ENCODE results near the gene PAPPA2. TPM values are rescaled to one million over a fixed set of nuclear protein-coding genes. Genes with fewer than 3 reads are reported as not detected.
"Not testable (repeated sequence)": the region's sequence is repeated elsewhere in the genome, so short reads cannot be mapped to it uniquely, and the experiment has no call there.

The PAPPA2 gene
- total and polyA plus RNA-seq, 2 of the 8 experiments (the other 6 are each of a cell fraction or from before 2014, with no cell fraction given): 0.08 to 0.88 TPM

DNA sequence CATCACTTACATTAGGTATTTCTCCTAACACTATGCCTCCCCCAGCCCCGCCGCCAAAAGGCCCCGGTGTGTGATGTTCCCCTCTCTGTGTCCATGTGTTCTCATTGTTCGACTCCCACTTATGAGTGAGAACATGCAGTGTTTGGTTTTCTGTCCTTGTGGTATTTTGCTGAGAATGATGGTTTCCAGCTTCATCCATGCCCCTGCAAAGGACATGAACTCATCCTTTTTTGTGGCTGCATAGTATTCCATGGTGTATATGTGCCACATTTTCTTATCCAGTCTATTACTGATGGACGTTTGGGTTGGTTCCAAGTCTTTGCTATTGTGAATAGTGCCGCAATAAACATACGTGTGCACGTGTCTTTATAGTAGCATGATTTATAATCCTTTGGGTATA is 293.8 kb downstream of the PAPPA2 start:
- H4K91ac ChIP-seq (replicated peaks; ENCODE audit: insufficient read length, low read length); H2BK20ac ChIP-seq (ENCODE audit: low read length); H3K27ac ChIP-seq (ENCODE audit: low read depth, low read length); H2BK15ac ChIP-seq (ENCODE audit: low read length); H3K23me2 ChIP-seq (ENCODE audit: low read depth, low read length); DNase-seq (ENCODE audit: low read depth in 1 of 2, low spot score in 2 of 2); H3K79me2 ChIP-seq (ENCODE audit: control insufficient read depth in 1 of 2, insufficient read depth in 2 of 2, low read length in 2 of 2); H3K14ac ChIP-seq (ENCODE audit: insufficient read length); H3K4me3 ChIP-seq (ENCODE audit: extremely low read depth in 1 of 4, insufficient read depth in 2 of 4, low read depth in 3 of 4, low read length in 4 of 4); H2BK120ac ChIP-seq (replicated peaks; ENCODE audit: low read depth, low read length); H3K56ac ChIP-seq (replicated peaks; ENCODE audit: insufficient read length, low read depth, low read length); H4K20me1 ChIP-seq (replicated peaks in 1 of 2; ENCODE audit: control insufficient read depth in 1 of 2, insufficient read depth in 2 of 2, low read length in 2 of 2); H3K79me1 ChIP-seq (ENCODE audit: low read depth, low read length); H2AFZ ChIP-seq (ENCODE audit: low read length); H2BK12ac ChIP-seq (ENCODE audit: low read depth, low read length); H2BK5ac ChIP-seq (ENCODE audit: low read depth, low read length); H3K4ac ChIP-seq (replicated peaks; ENCODE audit: insufficient read length, low read depth, low read length); H4K8ac ChIP-seq (ENCODE audit: extremely low read depth, insufficient read depth, low read length); H4K5ac ChIP-seq (ENCODE audit: insufficient read length, low read depth, low read length); POLR2A ChIA-PET (ENCODE audit: partially characterized antibody); H3K9ac ChIP-seq (replicated peaks in 1 of 4; ENCODE audit: extremely low read depth in 1 of 4, low read depth in 3 of 4, low read length in 3 of 4); CTCF ChIA-PET (ENCODE audit: partially characterized antibody); H3K27me3 ChIP-seq (replicated peaks in 1 of 4; ENCODE audit: control insufficient read depth in 3 of 4, extremely low read depth in 1 of 4, insufficient read depth in 3 of 4, low read length in 3 of 4); H3K4me1 ChIP-seq (replicated peaks in 1 of 4; ENCODE audit: control insufficient read depth in 3 of 4, insufficient read depth in 4 of 4, low read length in 3 of 4); H3K18ac ChIP-seq (ENCODE audit: extremely low read depth, low read length); FAIRE-seq; H3K9me3 ChIP-seq (ENCODE audit: insufficient read depth in 2 of 2, low read depth in 1 of 2, low read length in 1 of 2); H3K23ac ChIP-seq (ENCODE audit: insufficient read length); H3K4me2 ChIP-seq (ENCODE audit: insufficient read depth in 1 of 2, low read depth in 2 of 2, low read length in 2 of 2); H3K36me3 ChIP-seq (ENCODE audit: control insufficient read depth in 2 of 4, insufficient read depth in 4 of 4, low read length in 3 of 4); H2AK5ac ChIP-seq (ENCODE audit: low read depth, low read length): not testable (repeated sequence)
- 94% methylated on average over 8 of the region's 8 CpGs; no CpG with 5 or more reads in 1 of the 2 experiments for WGBS, 2 experiments (ENCODE audit: extremely low coverage in 1 of 2, insufficient coverage in 1 of 2, insufficient read length in 1 of 2, insufficient replicate concordance in 2 of 2, low coverage in 1 of 2, low lambda C conversion rate in 2 of 2, missing lambda C conversion rate in 1 of 2)
